Ovary (tissue), 3 donors: Measurements from ENCODE around the gene MAP3K7.

ENCODE experiments used
- CTCF ChIP-seq, 3 donors: fragments of 450-650 bp in 2 of 3; fragments of 200-600 bp in 1 of 3; IDR thresholded peaks; one replicate each; pipeline versions ENCODE4 v1.5.1 to v1.8.0; 2016 to 2022; ENCODE audit warnings: antibody characterized with exemption in 3 of 3, mild to moderate bottlenecking in 1 of 3
- EP300 ChIP-seq: sonication (generic); formaldehyde crosslinking; IDR thresholded peaks from one replicate; pipeline ENCODE4 v1.6.1; 2017; ENCODE audit warnings: antibody characterized with exemption
- donor health status: DM: no; HTN: no; CAD: no.

DNA sequence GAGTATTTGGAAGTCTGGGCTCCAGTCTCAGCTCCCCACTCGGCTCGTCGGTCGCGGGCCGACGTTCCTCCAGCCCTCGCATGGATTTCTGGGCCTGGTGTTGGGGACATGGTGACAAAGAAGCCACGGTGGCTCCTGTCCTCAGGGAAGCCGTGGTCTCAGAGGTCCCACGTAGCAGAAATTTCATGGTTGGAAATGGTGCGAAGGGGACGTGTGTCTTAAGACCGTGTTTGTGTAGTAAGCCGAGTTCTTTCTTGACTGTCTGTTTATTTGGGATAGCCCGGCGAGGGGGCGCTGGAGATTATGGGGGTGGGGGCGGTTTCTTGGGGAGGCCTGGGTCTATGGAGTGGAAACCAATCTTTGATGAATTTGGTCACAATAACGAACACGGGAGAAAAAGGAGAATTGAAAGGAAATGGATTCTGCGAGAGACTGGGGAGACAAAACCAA, 23.5 kb upstream of the MAP3K7 start:
- no peak for TF ChIP-seq CTCF (IDR thresholded peaks at IDR 0.05)
- TF ChIP-seq EP300: no peak
